HG02623 (cell line): ENCODE results near the gene CSTF3.
A peak's percentile ranks its signal among the peaks of the same experiment; 100 is the strongest.
"Not testable (repeated sequence)": the region's sequence is repeated elsewhere in the genome, so short reads cannot be mapped to it uniquely, and the experiment has no call there.

ENCODE experiments used
- ATAC-seq: cut with Tn5 transposase; IDR thresholded peaks from one replicate; pipeline ENCODE4 v1.9.1; 2021; ENCODE audit warnings: moderate library complexity; ENCODE audit not compliant: unreplicated experiment

Gene CSTF3

GRCh38 chr11:33089776-33090175 lies 71.5 kb downstream of the CSTF3 start:
- ATAC-seq = no peak

- no peak for ATAC-seq
Observed at GRCh38 chr11:33086017-33086416, 75.3 kb downstream of the CSTF3 start.

DNA sequence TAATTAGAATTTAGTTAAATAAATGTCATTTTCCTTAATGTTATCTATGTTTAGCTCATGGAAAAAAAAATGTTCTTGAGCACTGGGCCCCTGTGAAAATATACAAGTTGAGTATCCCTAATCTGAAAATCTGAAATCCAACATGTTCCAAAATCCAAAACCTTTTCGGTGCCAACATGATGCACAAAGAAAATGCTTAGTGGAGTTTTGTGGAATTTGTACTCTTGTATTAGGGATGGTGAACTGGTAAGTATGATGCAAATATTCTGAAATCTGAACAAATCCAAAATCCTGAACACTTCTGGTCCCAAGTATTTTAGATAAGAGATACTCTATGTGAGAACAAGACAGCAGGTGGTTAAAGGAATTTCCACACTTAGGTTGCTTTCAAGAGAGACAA lies 77.4 kb downstream of the CSTF3 start:
- no peak for ATAC-seq

DNA sequence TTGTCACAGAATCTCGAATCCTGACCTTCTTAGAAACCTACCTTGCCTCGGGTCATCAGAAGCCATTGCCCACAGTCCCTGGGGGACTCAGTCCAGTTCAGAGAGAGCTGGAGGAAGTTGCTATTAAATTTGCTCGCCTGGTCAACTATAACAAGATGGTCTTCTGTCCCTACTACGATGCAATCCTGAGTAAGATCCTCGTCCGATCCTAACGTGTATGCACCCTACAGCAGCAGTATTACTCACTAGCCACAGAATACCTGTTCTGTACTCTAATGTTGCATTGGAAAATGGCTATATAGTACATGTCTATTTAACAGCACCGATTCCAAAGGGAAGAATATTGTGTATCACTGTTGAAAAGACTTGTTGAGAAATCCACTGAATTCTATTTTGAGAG lies 88.8 kb downstream of the CSTF3 start:
- no peak for ATAC-seq

GRCh38 chr11:33068611-33069340 lies 92.5 kb downstream of the CSTF3 start:
- no peak for ATAC-seq

GRCh38 chr11:33067294-33067693 lies 94.0 kb downstream of the CSTF3 start:
- no peak for ATAC-seq

DNA sequence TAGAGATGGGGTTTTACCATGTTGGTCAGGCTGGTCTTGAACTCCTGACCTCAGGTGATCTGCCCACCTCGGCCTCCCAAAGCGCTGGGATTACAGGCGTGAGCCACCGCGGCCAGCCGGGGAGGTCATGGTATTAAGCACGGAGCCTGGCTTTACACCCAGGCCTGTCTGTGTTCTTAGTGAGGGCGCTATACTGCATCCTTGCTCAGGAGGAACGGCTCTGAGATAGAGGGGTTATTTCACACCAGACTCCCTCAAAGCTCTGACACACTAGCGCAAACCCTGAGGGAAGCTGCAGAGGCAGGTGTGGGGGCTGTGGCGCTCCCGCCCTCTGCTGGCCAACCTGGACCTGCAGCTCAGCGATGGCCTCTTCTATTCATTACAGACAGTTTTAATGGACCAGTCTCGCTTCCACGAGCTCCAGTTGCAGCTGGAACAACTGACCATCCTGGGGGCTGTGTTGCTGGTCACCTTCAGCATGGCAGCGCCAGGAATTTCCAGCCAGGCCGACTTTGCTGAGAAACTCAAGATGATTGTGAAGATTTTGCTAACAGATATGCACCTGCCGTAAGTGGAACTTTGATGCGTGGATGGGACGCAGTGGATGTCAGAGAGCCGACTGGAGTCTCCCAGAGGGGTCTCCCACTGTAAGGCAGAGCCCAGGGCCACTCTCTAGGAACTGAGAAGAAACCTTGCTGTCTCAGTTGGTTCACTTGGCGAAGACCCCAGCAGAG lies 95.7 kb downstream of the CSTF3 start:
- ATAC-seq = peak; percentile 50

GRCh38 chr11:33064866-33065265 lies 96.4 kb downstream of the CSTF3 start:
- ATAC-seq = no peak

DNA sequence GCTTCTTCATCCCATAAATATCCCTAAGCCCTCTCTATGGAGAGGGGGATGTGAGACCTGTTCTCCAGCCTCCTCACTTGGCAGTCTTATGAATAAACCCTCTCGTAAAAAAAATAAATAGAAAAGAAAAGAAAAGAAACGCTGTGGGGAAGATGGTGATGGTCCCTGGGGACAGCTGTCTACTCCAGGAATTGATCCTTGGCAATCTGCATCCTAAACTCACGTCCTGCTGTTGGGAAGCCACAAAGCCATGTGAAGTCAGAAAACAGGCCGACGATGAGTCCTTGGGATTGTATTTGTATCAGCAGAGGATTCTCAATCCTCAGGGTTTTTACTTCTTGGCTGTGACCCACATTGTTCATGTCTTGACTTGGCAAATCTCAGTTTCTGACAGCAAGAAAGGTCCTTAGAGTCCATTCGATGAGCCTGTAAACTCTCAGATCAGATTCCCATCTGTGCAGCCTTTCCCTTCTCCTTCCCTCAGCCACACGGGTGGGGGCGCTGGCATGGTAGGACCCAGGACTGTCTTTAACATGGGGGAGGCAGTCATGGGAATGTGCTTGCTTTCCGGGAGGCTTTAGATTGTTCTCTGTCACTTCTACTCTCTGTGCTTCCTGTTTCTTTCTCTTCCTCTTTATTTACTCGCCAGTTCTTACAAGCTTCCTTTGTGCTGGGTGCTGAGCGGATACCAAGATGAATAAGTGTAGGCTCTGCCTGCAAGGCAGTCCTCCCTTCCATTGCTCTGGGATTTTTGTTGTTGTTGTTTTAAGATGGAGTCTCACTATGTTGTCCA lies 97.1 kb downstream of the CSTF3 start:
- ATAC-seq = no peak

- peak; percentile 37 for ATAC-seq
Observed at GRCh38 chr11:33063326-33063881, 97.9 kb downstream of the CSTF3 start.

DNA sequence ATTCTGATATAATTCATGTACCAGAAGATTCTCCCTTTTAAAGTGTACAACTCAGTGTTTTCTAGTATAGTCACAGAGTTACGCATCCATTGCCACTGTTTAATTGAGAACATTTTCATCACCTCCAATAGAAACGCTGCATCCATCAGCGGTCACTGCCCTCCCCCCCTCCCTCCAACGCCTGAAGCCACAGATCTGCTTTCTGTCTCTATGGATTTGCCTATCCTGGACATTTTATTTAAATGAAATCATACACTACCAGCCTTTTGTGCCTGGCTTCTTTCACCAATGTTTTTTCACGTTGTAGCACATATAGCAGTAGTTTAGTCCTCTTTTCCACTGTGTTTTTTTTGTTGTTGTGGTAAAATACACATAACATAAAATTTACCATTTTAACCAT lies 99.1 kb downstream of the CSTF3 start:
- no peak for ATAC-seq

- no peak for ATAC-seq
Observed at GRCh38 chr11:33060271-33060670, 101.0 kb downstream of the CSTF3 start.

DNA sequence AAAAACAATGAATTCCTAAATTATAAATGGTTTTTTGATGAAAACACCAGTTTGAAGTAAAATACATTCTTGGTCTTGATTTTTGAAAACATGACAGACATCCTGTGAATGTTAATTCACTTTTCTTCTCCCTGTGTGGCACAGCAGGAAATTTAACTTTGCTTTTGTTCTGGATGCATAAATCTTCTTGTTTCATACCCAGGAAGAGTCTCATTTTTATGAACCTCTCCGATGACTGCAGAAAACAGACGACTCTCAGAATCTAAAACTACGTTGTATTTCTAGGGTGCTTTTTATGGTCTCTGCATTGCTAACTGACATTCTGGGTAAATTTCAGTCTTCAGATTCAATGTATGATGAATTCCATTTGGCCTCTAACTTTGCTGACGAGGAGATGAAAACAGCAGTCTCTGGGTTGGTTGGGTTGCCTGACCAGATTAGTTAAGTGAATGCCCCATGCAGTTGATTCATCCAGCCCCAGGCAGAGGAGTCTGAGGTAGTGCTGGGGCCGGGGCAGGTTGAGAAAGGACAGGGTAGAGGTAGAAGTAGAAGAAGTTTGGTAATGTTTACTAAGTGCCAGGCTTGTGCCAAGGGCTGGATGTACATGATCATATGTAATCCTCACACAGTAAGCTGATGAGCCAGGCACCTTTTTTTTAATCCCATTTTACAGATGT lies 101.8 kb downstream of the CSTF3 start:
- no peak for ATAC-seq

- no peak for ATAC-seq
Observed at GRCh38 chr11:33057284-33057683, 104.0 kb downstream of the CSTF3 start.

DNA sequence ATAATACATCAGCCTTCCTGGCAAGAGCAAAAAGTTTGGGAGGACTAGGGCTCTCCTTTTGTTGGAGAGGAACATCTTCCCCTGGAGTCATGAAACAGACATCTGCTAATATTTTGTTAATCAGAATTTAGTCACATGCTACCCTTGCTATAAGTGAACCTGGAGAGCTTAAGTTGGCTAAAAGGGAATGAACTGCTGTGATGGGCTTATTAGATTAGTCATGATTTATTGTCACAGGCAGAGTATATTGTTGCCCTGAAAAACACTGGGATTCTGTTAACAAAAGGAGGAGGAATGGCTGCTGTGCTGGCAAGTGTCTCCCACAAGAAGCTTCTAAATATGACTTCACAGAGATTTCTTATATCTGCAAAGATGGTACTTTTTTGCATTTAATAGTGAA lies 105.9 kb downstream of the CSTF3 start:
- no peak for ATAC-seq

- no peak for ATAC-seq
Observed at GRCh38 chr11:33052231-33052630, 109.0 kb downstream of the CSTF3 start.

DNA sequence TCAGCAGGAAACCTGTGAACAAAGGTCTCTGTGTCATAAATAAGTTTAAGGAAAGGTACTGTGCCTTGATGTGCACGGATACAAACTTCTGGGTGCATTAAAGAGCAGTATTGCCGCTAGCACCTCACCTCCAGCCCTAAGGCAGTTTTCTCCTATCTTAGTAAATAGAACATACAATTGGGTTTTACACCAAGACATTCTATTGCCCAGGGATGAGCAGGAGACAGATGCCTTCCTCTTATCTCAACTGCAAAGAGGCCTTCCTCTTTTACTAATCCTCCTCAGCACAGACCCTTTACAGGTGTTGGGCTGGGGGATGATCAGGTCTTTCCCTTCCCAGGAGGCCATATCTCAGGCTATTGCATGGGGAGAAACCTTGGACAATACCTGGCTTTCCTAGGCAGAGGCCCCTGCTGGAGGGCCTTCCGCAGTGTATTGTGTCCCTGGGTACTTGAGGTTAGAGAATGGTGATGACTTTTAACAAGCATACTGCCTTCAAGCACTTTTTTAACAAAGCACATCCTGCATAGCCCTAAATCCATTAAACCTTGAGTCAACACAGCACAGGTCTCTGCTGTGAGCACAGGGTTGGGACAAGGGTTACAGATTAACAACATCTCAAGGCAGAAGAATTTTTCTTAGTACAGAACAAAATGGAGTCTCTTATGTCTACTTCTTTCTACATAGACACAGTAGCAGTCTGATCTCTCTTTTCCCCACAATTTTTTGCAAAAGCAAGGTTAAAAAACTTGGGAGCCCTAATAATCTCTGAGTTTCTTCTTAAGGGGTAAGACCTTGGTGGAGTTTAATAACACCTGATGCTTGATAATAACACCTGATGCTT lies 111.5 kb downstream of the CSTF3 start:
- not testable (repeated sequence) for ATAC-seq

DNA sequence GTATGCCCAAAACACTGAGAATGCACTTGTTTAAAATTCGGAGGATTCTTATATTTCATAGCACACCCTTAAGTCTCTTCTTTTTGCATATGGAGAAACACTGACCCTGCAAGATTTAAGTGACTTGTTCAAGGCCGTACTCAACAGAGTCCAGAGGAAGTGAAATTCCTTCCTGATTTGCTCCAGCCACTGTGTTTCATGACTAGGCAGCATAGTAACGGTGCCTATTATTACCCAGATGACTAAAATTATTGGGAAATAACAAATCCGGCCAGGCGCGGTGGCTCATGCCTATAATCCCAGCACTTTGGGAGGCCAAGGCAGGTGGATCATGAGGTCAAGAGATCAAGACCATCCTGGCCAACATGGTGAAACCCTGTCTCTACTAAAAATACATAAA lies 112.6 kb downstream of the CSTF3 start:
- not testable (repeated sequence) for ATAC-seq

DNA sequence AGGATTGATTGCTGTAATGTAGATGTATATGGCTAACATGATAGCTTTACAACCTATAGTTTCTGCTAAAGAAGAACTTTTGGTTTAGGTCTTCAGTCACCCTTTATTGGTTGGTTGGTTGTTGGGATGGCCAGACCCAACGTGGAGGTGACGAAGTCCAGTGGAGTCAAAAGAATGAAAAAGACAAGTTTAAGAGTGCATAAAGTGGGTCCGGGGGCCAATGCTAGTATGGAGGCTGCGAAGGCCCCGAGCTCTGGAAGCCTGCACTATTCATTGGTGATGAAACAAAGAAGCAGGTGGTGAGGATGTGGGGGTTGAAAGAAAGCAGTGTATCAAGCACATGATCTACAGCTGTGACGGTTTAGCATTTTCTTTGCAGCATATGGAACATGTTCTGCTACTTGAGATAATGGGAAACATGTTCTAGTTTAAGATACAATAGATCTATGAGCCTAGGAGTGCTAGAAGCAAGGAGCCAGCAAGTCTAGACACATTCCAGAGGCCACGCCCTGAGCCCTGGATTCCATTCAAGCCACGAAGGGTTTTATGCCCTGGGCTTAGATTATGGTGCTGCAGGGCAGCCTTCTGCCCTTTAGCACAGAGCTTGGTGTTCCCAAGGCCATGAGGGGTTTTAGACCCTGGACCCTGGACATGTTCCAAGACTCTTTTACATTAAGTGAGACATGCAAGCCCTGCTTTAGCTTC lies 115.6 kb downstream of the CSTF3 start:
- ATAC-seq = no peak
